SU-DHL-6 (cell line): ENCODE measurements around the gene IGFBP6.

ENCODE experiments used
- EZH2phosphoT487 ChIP-seq: fragments of 200-600 bp; sonication (generic), shearing (Covaris generic); conservative IDR thresholded peaks from 2 replicates; pipeline ENCODE4 v1.6.1; 2018; ENCODE audit warnings: mild to moderate bottlenecking, antibody characterized with exemption, low read length, moderate library complexity, mixed read lengths
- TF ChIP-seq, protein P1 (sequence below): fragments of 200-600 bp; sonication (generic); IDR thresholded peaks from one replicate; pipeline ENCODE4 v1.5.1; 2017; ENCODE audit warnings: antibody characterized with exemption, mild to moderate bottlenecking, low read length, moderate library complexity; ENCODE audit not compliant: insufficient read depth, poor library complexity, severe bottlenecking

DNA sequence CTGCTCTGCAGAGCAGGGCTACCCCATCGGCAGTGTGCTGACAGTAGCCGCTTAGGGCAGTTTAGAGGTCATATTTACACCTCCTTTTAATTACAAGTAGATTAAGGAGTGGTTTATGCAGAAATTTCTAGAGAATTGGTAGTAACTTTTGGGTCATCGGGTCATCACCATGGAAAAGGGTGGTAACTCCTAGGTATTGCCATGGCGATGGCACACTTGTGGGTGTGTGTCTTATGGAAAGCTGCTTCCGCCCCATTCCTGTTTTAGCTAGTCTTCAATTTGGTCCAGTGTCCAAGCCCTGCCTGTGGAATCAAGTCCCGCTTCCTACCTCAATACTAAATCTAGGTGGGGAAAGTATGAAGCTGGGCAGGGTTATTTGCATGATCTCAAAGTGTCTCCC, 53.6 kb downstream of the IGFBP6 start:
- TF ChIP-seq, protein P1, sequence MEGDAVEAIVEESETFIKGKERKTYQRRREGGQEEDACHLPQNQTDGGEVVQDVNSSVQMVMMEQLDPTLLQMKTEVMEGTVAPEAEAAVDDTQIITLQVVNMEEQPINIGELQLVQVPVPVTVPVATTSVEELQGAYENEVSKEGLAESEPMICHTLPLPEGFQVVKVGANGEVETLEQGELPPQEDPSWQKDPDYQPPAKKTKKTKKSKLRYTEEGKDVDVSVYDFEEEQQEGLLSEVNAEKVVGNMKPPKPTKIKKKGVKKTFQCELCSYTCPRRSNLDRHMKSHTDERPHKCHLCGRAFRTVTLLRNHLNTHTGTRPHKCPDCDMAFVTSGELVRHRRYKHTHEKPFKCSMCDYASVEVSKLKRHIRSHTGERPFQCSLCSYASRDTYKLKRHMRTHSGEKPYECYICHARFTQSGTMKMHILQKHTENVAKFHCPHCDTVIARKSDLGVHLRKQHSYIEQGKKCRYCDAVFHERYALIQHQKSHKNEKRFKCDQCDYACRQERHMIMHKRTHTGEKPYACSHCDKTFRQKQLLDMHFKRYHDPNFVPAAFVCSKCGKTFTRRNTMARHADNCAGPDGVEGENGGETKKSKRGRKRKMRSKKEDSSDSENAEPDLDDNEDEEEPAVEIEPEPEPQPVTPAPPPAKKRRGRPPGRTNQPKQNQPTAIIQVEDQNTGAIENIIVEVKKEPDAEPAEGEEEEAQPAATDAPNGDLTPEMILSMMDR: no peak
- no peak for TF ChIP-seq EZH2phosphoT487
